ENCODE results near the gene SMIM44. TPM values are rescaled to one million over a fixed set of nuclear protein-coding genes. Genes with fewer than 3 reads are reported as not detected.
"Not testable (repeated sequence)": the region's sequence is repeated elsewhere in the genome, so short reads cannot be mapped to it uniquely, and the experiment has no call there.

Gene SMIM44
- total RNA-seq, 1 experiment from 2014 or later, result not detected

DNA sequence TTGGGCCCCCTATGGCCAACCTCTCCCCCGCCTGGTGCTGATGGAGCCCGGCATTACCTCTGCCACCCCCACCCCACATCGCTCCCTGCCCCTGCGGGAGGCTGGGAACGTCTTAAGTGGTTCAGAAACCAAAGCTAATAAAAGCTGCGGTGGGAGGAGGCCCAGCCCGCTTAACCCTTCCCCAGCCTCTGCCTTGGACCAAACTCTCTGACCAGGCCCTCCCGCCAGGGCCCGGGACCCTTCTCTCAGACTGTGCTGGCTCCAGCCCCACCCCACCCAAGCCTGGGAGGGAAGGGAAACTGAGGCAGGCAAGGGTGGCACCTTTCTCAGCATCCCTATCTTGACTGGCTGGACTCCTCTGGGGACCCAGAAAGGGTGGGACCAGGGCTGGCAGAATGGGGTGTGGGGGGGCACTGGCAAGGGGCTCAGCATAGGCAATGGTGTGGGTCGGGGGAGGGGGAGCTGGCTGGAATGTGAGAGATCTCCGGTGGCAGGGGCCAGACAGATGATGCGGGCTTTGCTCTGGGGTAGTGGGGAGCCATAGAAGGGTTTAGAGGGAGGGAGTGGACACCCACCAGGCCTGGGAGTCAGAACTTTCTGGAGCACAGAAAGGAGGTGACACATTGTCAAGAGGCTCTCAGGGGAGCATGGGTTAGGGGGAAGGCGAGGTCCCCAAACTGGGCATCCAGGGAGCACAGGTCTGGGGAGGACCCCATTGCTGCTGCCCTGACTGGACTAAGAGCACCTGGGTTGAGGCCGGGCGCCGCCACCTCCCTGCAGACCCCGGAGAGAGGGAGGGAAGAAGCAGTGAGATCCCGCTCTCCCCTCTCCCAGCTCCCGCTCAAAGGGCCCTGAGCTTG is 24.8 kb downstream of the SMIM44 start:
- Histone ChIP-seq H3K9me3 (no peaks in the 10 kb centered on the region), H3K27me3 (no peaks in the 10 kb centered on the region), H3K4me3 (no peak overlapping the region), H3K36me3 (peaks cover 11% of the 10 kb centered on the region)
- DNase-seq, result no peak

DNA sequence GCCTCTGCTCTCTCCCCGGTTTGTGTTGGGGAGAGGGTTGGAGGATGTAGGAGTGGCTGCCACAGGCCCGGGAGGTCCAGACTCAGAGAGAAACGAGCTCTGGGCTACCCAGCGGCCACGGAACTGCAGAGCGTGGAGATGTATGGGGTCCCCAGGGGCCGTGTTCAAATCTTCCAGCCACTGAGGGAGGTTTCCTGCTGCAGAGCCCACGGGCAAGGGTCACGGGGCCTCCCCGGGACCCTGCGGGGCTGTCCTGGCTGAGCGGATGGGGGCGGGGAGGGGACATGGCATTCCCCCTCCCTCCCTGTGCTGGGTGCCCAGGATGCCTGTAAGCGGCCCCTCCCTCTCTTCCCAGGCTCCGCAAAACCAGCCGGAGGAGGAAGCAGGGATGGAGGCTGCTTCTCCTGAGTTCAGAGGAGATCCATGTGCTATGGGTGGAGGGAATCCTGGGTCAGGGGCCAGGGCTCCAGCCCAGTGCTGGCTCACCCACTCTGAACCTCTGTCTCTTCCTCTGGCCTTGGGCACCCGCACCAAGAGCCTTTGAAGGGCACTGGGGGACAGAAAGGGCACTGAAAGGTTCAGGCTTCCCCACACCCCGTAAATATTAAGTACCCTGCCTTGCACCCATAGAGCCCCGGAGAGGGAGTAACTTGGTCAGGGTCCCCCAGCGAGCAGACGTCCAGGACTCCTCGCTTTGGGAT is 25.6 kb downstream of the SMIM44 start:
- DNase-seq, result no peak
- no peak overlapping the region for H3K4me3 ChIP-seq
- no peaks in the 10 kb centered on the region for H3K9me3 ChIP-seq
- H3K36me3 ChIP-seq, result peaks cover 17% of the 10 kb centered on the region
- H3K27me3 ChIP-seq, result no peaks in the 10 kb centered on the region

DNA sequence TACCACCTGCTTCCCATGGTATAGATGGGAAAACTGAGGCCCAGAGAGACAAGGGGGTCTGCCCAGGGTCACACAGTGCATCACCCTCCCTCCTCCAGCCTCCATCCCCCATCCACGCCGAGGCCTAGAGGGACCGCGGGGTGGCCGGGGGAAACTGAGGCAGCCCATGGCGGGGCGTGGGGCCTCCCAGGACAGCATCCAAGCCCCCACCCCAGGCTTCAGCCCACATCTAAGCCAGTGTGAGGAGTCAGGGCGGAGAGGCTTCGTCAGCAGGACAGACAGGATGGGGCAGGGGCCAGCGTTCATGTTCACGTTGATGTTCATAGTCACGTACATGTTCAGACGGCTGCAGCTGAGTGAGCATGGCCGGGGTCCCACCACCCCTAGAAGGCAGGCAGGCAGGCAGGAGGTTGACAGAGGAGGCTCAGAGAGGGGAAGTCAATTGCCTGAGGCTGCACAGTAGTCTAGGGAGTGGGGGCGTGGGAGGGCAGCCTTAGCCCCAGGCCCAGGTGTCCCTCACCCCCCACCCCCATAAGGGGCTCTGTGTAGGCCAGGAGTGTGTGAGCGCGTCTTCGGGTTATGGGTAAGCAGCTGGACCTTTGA is 26.2 kb downstream of the SMIM44 start:
- DNase-seq, result no peak
- H3K4me3 ChIP-seq, result no peak overlapping the region
- H3K9me3 ChIP-seq, result no peaks in the 10 kb centered on the region
- H3K27me3 ChIP-seq, result no peaks in the 10 kb centered on the region
- H3K36me3 ChIP-seq, result peaks cover 23% of the 10 kb centered on the region

GRCh38 chr19:3455960-3456601 is 27.2 kb downstream of the SMIM44 start:
- Histone ChIP-seq H3K9me3 (no peaks in the 10 kb centered on the region), H3K4me3 (no peak overlapping the region), H3K27me3 (no peaks in the 10 kb centered on the region), H3K36me3 (peaks cover 25% of the 10 kb centered on the region)
- DNase-seq, result no peak

GRCh38 chr19:3455393-3455955 is 27.8 kb downstream of the SMIM44 start:
- Histone ChIP-seq H3K36me3 (peaks cover 25% of the 10 kb centered on the region), H3K4me3 (no peak overlapping the region), H3K9me3 (no peaks in the 10 kb centered on the region), H3K27me3 (no peaks in the 10 kb centered on the region)
- DNase-seq, result no peak

DNA sequence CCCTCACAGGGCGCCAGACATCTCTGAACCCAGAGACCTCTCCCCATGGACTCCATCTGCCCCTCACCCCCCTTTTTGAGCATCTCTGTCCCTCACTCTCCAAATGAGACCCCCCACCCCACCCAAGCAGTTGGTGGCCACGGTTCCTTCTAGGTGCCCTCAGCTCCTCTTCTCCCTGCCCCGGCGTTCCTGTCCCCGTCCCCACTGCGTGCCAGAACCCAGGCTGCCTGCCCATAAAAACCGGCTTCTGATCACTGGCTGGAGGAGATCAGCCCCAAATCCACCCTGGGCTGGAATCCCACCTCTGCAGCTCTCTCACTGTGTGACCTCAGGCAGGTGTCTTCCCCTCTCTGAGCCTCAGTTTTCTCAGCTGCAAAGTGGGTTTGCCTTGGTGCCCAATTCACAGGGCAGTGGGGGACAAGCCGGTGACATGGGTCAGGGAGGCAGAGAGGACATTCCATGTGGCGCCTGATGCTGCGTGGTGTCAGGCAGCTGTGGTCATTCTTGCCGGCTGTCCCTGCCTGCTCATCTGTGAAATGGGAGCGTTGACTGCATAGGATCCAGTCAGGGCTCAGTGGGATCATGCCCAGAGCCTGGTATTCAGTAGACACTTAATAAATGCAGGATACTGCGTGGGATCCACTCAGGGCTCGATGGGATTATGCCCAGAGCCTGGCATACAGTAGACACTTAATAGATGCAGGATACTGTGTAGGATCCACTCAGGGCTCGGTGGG is 28.4 kb downstream of the SMIM44 start:
- Histone ChIP-seq H3K9me3 (no peaks in the 10 kb centered on the region), H3K36me3 (peaks cover 24% of the 10 kb centered on the region), H3K4me3 (no peak overlapping the region), H3K27me3 (no peaks in the 10 kb centered on the region)
- DNase-seq, result no peak

DNA sequence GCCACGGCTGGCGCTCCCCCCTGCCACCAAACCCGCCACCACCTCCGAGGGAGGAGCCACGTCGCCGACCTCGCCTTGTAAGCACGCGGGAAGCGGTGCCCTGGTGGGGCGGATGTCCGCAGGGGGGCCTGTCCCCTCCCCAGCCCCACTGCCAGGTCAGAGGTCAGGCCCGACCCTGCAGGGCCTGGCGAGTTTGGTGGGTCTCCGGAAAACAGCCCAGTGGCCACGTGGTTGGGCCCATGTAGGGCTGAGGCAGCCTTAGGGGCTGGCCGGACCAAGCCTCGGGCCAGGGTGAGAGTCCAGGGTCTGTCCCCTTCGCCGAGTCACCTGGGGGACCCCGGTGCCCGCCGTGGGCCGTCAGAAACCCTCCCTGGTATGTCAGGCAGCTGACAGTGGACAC is 29.4 kb downstream of the SMIM44 start:
- H3K9me3 ChIP-seq, result no peaks in the 10 kb centered on the region
- H3K4me3 ChIP-seq, result no peak overlapping the region
- no peaks in the 10 kb centered on the region for H3K27me3 ChIP-seq
- H3K36me3 ChIP-seq, result peaks cover 26% of the 10 kb centered on the region
- no peak for DNase-seq

- H3K27me3 ChIP-seq, DNase-seq, H3K4me3 ChIP-seq, H3K9me3 ChIP-seq: not testable (repeated sequence)
- peaks cover 26% of the 10 kb centered on the region for H3K36me3 ChIP-seq
These were observed 30.4 kb downstream of the SMIM44 start for GRCh38 chr19:3452942-3453214.

- H3K9me3 ChIP-seq, result no peaks in the 10 kb centered on the region
- H3K36me3 ChIP-seq, result peaks cover 26% of the 10 kb centered on the region
- H3K27me3 ChIP-seq, result no peaks in the 10 kb centered on the region
- no peak for DNase-seq
- H3K4me3 ChIP-seq, result no peak overlapping the region
These were observed 30.9 kb downstream of the SMIM44 start for GRCh38 chr19:3452171-3452941.

DNA sequence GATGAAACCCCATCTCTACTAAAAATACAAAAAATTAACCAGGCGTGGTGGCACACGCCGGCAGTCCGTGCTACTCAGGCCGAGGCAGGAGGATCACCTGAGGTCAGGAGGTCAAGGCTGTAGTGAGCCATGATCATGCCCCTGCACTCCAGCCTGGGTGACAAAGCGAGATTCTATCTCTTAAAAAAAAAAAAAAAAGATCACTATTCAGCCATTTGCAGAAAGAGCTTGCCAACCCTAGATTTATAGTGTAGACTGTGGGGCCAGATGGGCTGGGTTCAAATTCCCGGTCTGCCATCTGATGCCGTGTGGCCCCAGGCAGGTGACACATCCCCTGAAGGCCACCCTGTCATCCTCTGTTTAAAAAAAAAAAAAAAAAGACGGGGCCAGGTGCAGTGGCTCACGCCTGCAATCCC is 31.8 kb downstream of the SMIM44 start:
- no peaks in the 10 kb centered on the region for H3K9me3 ChIP-seq
- no peaks in the 10 kb centered on the region for H3K27me3 ChIP-seq
- peaks cover 29% of the 10 kb centered on the region for H3K36me3 ChIP-seq
- H3K4me3 ChIP-seq, result no peak overlapping the region
- no peak for DNase-seq

DNA sequence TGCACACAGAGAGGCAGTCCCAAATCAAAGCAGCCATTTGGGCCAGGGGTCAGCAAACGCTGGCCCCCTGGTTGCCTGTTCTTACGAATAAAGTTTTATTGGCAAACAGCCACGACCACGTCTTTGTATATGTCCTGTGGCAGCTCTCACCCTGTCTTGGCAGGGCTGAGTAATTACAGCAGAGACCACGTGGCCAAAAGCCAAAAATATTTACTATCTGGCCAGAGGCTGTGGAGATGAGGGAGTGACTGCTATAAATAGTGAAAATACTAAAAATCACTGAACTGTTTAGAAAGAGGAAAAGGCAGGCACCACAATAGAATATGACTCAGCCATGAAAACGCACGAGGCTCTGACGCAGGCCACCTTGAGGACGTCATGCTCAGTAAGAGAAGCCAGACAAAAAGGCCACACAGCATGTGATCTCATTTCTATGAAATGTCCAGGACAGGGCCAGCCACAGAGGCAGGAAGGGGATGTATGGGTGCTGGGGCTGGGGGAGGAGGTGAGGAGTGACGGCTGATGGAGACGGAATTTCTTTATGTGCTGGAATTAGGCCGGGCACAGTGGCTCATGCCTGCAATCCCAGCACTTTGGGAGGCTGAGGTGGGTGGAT is 32.3 kb downstream of the SMIM44 start:
- no peaks in the 10 kb centered on the region for H3K27me3 ChIP-seq
- no peaks in the 10 kb centered on the region for H3K9me3 ChIP-seq
- no peak overlapping the region for H3K4me3 ChIP-seq
- DNase-seq, result peak; percentile 84
- peaks cover 29% of the 10 kb centered on the region for H3K36me3 ChIP-seq

DNA sequence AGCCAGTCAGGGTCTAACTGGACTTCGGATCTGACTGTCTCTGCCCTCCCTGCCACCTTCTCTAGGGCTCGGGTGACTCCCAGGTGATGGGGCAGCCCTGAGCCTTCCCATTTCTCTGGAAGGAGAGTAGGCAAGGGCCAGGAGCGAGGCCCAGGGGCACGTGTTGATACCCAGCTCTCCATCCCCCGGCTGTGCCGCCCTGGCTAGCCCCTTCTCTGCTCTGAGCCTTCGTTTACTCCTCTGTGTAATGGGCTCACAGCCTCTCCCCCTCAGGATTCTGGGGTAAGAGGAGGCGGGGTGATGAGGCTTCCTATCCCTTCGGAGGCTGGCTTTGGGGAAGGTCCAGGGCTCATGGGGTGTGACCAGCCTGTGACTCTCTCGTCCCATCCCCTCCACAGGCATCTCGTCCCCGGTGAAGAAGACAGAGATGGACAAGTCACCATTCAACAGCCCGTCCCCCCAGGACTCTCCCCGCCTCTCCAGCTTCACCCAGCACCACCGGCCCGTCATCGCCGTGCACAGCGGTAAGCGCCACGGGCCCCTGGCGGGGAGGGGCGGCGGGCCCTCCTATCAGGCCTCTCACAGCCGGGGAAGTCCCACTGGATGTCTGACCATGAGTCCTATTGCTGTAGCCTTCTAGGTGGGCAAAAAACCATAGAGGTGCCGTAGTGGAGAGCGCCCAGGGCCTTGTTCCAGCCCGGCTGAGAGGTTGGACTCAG is 34.5 kb downstream of the SMIM44 start:
- DNase-seq, result no peak
- no peaks in the 10 kb centered on the region for H3K27me3 ChIP-seq
- H3K9me3 ChIP-seq, result no peaks in the 10 kb centered on the region
- H3K4me3 ChIP-seq, result no peak overlapping the region
- H3K36me3 ChIP-seq, result peaks cover 23% of the 10 kb centered on the region

DNA sequence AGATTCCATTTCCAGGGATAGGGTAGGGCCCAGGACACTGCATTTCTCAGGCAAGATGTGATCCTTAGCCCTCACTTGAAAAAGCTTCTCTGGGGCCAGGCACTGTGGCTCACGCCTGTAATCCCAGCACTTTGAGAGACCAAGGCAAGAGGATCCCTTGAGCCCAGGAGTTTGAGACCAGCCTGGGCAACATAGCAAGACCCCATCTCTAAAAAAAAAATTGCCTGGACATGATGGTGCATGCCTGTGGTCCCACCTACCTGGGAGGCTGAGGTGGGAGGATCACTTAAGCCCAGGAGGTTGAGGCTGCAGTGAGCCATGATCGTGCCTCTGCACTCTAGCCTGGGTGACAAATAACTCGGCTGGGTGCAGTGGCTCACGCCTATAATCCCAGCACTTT is 36.6 kb downstream of the SMIM44 start:
- H3K9me3 ChIP-seq, H3K4me3 ChIP-seq, DNase-seq, H3K27me3 ChIP-seq: not testable (repeated sequence)
- H3K36me3 ChIP-seq, result peaks cover 10% of the 10 kb centered on the region

DNA sequence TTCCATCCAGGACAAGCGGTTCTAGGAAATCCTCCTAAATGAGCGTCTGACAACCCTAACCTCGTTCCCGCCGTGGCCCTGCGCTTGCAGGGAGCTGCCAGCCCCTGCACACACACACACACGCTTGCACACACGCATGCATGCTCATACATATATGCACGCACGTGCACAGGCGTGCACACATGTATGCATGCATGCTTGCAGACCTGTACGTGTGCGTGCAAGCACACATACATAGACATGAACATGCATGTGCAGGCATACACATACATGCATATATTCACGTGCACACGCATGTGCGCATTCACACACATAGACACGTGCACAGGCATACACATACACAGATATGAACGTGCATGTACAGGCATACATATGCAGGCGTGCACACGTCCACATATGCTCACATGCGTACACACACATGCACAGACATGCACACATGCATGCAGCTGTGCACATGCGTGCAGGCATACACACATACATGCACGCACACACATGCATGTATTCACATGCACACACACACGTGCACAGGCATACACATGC is 38.5 kb downstream of the SMIM44 start:
- no peaks in the 10 kb centered on the region for H3K9me3 ChIP-seq
- no peak for DNase-seq
- H3K27me3 ChIP-seq, result no peaks in the 10 kb centered on the region
- H3K36me3 ChIP-seq, result peaks cover 7% of the 10 kb centered on the region
- H3K4me3 ChIP-seq, result no peak overlapping the region
